Esophagus squamous epithelium (tissue), 4 donors: ENCODE data around the gene LHPP.

Experiments
- POLR2A ChIP-seq, 4 donors: fragments of 450-650 bp; IDR thresholded peaks; one replicate each; pipeline ENCODE4 v1.6.1; 2017; ENCODE audit warnings: antibody characterized with exemption in 4 of 4, mild to moderate bottlenecking in 4 of 4, moderate library complexity in 3 of 4
- TF ChIP-seq, protein P1 (sequence below), 6 experiments: fragments of 450-650 bp in 4 of 6; fragments of 200-600 bp in 2 of 6; sonication (generic) in 2 of 6; IDR thresholded peaks; one replicate each; pipeline ENCODE4 v1.5.1; 2016 to 2019; ENCODE audit warnings: antibody characterized with exemption in 6 of 6, mild to moderate bottlenecking in 4 of 6, moderate library complexity in 4 of 6

DNA sequence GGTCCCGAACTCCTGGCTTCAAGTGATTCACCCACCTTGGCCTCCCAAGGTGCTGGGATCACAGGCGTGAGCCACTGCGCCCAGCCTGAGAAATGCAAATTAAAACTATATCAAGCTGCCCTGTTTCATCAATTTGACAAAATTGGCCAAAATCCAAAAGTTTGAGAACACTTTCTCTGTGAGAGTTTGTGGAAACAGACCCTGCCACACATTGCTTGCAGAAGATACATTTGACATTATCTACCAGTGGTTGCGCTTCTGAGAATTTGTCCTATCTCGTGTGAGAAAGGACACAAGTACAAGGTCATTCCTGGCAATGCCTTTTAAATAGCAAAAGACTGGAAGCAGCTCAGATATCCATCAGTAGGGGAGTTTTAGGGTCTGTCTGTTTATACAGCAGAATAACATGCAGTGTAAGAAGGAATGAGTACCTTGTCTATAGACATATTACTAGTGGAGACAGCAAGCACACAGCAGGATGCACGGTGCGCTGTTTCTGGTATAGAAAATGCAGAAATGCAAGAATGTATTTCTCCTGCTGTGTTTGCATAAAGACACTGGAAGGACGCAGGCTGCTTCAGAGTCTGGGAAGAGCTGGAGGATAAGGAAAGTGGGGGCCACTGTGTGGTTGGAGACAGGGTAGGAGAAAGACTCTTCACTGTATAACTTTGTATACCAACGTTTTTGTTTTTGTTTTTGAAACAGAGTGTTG, 4.3 kb downstream of the LHPP start:
- no peak for TF ChIP-seq POLR2A (IDR thresholded peaks at IDR 0.05)
- TF ChIP-seq, protein P1, sequence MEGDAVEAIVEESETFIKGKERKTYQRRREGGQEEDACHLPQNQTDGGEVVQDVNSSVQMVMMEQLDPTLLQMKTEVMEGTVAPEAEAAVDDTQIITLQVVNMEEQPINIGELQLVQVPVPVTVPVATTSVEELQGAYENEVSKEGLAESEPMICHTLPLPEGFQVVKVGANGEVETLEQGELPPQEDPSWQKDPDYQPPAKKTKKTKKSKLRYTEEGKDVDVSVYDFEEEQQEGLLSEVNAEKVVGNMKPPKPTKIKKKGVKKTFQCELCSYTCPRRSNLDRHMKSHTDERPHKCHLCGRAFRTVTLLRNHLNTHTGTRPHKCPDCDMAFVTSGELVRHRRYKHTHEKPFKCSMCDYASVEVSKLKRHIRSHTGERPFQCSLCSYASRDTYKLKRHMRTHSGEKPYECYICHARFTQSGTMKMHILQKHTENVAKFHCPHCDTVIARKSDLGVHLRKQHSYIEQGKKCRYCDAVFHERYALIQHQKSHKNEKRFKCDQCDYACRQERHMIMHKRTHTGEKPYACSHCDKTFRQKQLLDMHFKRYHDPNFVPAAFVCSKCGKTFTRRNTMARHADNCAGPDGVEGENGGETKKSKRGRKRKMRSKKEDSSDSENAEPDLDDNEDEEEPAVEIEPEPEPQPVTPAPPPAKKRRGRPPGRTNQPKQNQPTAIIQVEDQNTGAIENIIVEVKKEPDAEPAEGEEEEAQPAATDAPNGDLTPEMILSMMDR (IDR thresholded peaks at IDR 0.05): no peak
